ENCODE measurements around the gene SIM2.

- TF ChIP-seq CTCF (IDR thresholded peaks at IDR 0.05) (no peak), EZH2 (IDR thresholded peaks at IDR 0.05; ENCODE audit: borderline replicate concordance, insufficient read depth, low read depth, low read length, poor library complexity, severe bottlenecking) (no peak)
Observed at GRCh38 chr21:36747815-36748383, 49.0 kb downstream of the SIM2 start.

All from B cell (primary cell).